Measurements from ENCODE around the gene FUOM. TPM values are rescaled to one million over a fixed set of nuclear protein-coding genes. Genes with fewer than 3 reads are reported as not detected.

The FUOM gene
- total and polyA plus RNA-seq, 2 donors (not counting 3 experiments of a cell fraction or from before 2014, with no cell fraction given), result 17.4 to 33.9 TPM

GRCh38 chr10:133359972-133360610, 2.3 kb upstream of the FUOM start:
- Histone ChIP-seq H4K20me1 (replicated peaks; ENCODE audit: control insufficient read depth, extremely low read depth, insufficient read depth, low read length) (no peaks in the 10 kb centered on the region), H3K9ac (replicated peaks; ENCODE audit: extremely low read depth, insufficient read depth, low read length) (no peak overlapping the region), H3K27ac (ENCODE audit: insufficient read depth, low read depth, low read length) (no peak overlapping the region), H3K4me1 (ENCODE audit: control insufficient read depth, extremely low read depth, insufficient read depth, low read length) (peaks cover 3% of the 10 kb centered on the region), H3K9me3 (replicated peaks; ENCODE audit: control insufficient read depth, insufficient read depth, low read length) (no peaks in the 10 kb centered on the region), H3K79me2 (ENCODE audit: control insufficient read depth, insufficient read depth, low read length) (no peaks in the 10 kb centered on the region), H3K9me1 (replicated peaks; ENCODE audit: control insufficient read depth, extremely low read depth, insufficient read depth, low read length) (no peaks in the 10 kb centered on the region), H3K4me3 (replicated peaks in 1 of 3; ENCODE audit: insufficient read depth in 1 of 3, low read depth in 1 of 3, low read length in 3 of 3) (no peak overlapping the region), H3K27me3 (ENCODE audit: control insufficient read depth in 2 of 2, insufficient read depth in 2 of 2, low read length in 2 of 2) (no peaks in the 10 kb centered on the region), H3K4me2 (ENCODE audit: insufficient read depth, low read length) (no peak overlapping the region), H2AFZ (ENCODE audit: low read depth, low read length) (no peak overlapping the region), H3K36me3 (ENCODE audit: control insufficient read depth in 2 of 2, extremely low read depth in 1 of 2, insufficient read depth in 2 of 2, low read length in 2 of 2) (peaks cover 0 to 12% of the 10 kb centered on the region in 2 experiments)
- FAIRE-seq (no peak), DNase-seq (ENCODE audit: low read depth, low spot score) (no peak)
- TF ChIP-seq POLR2AphosphoS5 (IDR thresholded peaks at IDR 0.05; ENCODE audit: insufficient read depth, low read depth, low read length) (no peak), MAX (IDR thresholded peaks at IDR 0.05; ENCODE audit: insufficient read depth, insufficient read length) (no peak), EZH2 (IDR thresholded peaks at IDR 0.05; ENCODE audit: borderline replicate concordance, low read depth, low read length, severe bottlenecking) (no peak)
- POLR2A ChIA-PET, result interaction anchor here (0.6 kb wide), 1 partner anchor 13 kb away, joined by 4 read pairs; the partner anchor contains the start of gene PRAP1
- CTCF ChIA-PET, result no interaction called here
- BruUV-seq (replicated peaks), result no TSS peak
- intact Hi-C loops (cut with micrococcal nuclease) (no loop called here), dilution Hi-C loops (cut with MboI; ENCODE audit: extremely low pct_ligation_motif_present, low sequenced_read_pairs) (no loop called here)

DNA sequence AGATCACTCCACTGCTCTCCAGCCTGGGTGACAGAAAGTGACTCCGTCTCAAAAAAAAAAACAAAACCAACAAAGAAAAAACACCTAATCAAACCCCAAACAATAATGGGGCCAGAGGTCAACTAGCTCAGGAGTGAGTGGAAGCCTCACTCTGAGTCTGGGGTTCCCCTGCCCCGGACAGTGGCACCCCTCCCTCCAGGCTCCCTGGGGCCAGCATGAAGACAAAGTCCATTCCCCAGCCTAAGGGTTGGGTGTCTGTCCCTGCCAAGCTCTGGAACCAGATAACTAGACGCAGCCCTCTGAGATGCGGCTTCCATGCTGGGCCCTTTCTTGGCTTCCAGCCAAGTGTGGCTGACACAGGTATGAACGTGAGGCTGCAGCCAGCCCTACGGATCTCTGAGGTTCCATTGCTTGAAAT, 1.7 kb upstream of the FUOM start:
- peaks cover 3% of the 10 kb centered on the region for H3K4me1 ChIP-seq (ENCODE audit: control insufficient read depth, extremely low read depth, insufficient read depth, low read length)
- ChIA-PET POLR2A (interaction anchor here (0.6 kb wide), 1 partner anchor 12 kb away, joined by 4 read pairs; the partner anchor contains the start of gene PRAP1), CTCF (interaction anchor here (1.2 kb wide), 1 partner anchor 19 kb away, joined by 3 read pairs; no protein-coding TSS in a partner anchor)
- DNase-seq (ENCODE audit: low read depth, low spot score) (no peak), FAIRE-seq (no peak)
- no peak for TF ChIP-seq POLR2AphosphoS5 (IDR thresholded peaks at IDR 0.05; ENCODE audit: insufficient read depth, low read depth, low read length)
- no peak for TF ChIP-seq JUN (IDR thresholded peaks at IDR 0.05; ENCODE audit: borderline replicate concordance, insufficient read depth, insufficient read length, low read depth)
- no peak for TF ChIP-seq MAX (IDR thresholded peaks at IDR 0.05; ENCODE audit: insufficient read depth, insufficient read length)
- no peak for TF ChIP-seq FOS (IDR thresholded peaks at IDR 0.05; ENCODE audit: borderline replicate concordance, insufficient read depth, low read length)
- TF ChIP-seq MYC (IDR thresholded peaks at IDR 0.05; ENCODE audit: low read depth, low read length), result no peak
- no peak for TF ChIP-seq GATA2 (IDR thresholded peaks at IDR 0.05; ENCODE audit: insufficient read depth, insufficient read length, low read depth, low read length)
- no peak for TF ChIP-seq EZH2 (IDR thresholded peaks at IDR 0.05; ENCODE audit: borderline replicate concordance, low read depth, low read length, severe bottlenecking)
- TF ChIP-seq CTCF (IDR thresholded peaks at IDR 0.05; ENCODE audit: extremely low read depth in 1 of 2, insufficient read depth in 1 of 2, low read depth in 1 of 2, low read length in 2 of 2), result no peak
- TF ChIP-seq POLR2A (IDR thresholded peaks at IDR 0.05; ENCODE audit: low read depth, low read length), result no peak
- H3K79me2 ChIP-seq (ENCODE audit: control insufficient read depth, insufficient read depth, low read length), result no peaks in the 10 kb centered on the region
- no peaks in the 10 kb centered on the region for H4K20me1 ChIP-seq (replicated peaks; ENCODE audit: control insufficient read depth, extremely low read depth, insufficient read depth, low read length)
- H3K9me3 ChIP-seq (replicated peaks; ENCODE audit: control insufficient read depth, insufficient read depth, low read length), result no peaks in the 10 kb centered on the region
- dilution Hi-C loops (cut with MboI; ENCODE audit: extremely low pct_ligation_motif_present, low sequenced_read_pairs), result no loop called here
- no TSS peak for BruUV-seq (replicated peaks)
- H3K36me3 ChIP-seq (ENCODE audit: control insufficient read depth in 2 of 2, extremely low read depth in 1 of 2, insufficient read depth in 2 of 2, low read length in 2 of 2), result peaks cover 0 to 6% of the 10 kb centered on the region in 2 experiments
- no peak overlapping the region for H2AFZ ChIP-seq (ENCODE audit: low read depth, low read length)
- no peak overlapping the region for H3K9ac ChIP-seq (replicated peaks; ENCODE audit: extremely low read depth, insufficient read depth, low read length)
- no peak overlapping the region for H3K4me3 ChIP-seq (replicated peaks in 1 of 3; ENCODE audit: insufficient read depth in 1 of 3, low read depth in 1 of 3, low read length in 3 of 3)
- H3K9me1 ChIP-seq (replicated peaks; ENCODE audit: control insufficient read depth, extremely low read depth, insufficient read depth, low read length), result no peaks in the 10 kb centered on the region
- intact Hi-C loops (cut with micrococcal nuclease), result no loop called here
- no peak overlapping the region for H3K4me2 ChIP-seq (ENCODE audit: insufficient read depth, low read length)
- H3K27me3 ChIP-seq (ENCODE audit: control insufficient read depth in 2 of 2, insufficient read depth in 2 of 2, low read length in 2 of 2), result no peaks in the 10 kb centered on the region
- no peak overlapping the region for H3K27ac ChIP-seq (ENCODE audit: insufficient read depth, low read depth, low read length)

Measured in endothelial cell of umbilical vein (primary cell).